GM21576 (cell line): ENCODE measurements around the gene MEF2B.
"Not testable (repeated sequence)": the region's sequence is repeated elsewhere in the genome, so short reads cannot be mapped to it uniquely, and the experiment has no call there.

Source experiments
- ATAC-seq: cut with Tn5 transposase; IDR thresholded peaks from one replicate; pipeline ENCODE4 v1.9.1; 2021; ENCODE audit warnings: mild to moderate bottlenecking, moderate library complexity; ENCODE audit not compliant: unreplicated experiment

The MEF2B gene

GRCh38 chr19:19102566-19102965 lies 67.5 kb downstream of the MEF2B start:
- not testable (repeated sequence) for ATAC-seq

- no peak for ATAC-seq
These were observed 68.5 kb downstream of the MEF2B start for GRCh38 chr19:19101540-19101939.

GRCh38 chr19:19098703-19099632 lies 71.1 kb downstream of the MEF2B start:
- no peak for ATAC-seq

- no peak for ATAC-seq
These were observed 71.9 kb downstream of the MEF2B start for GRCh38 chr19:19098084-19098702.

GRCh38 chr19:19096641-19097627 lies 73.1 kb downstream of the MEF2B start:
- no peak for ATAC-seq

- ATAC-seq: no peak
These were observed 74.4 kb downstream of the MEF2B start for GRCh38 chr19:19095691-19096090.
